Neuronal stem cell (in vitro differentiated cells): ENCODE results near the gene C16orf78.

ENCODE experiments used
- DNase-seq: peaks from one replicate; pipeline ENCODE4 v3.0.0-alpha.2; 2013; ENCODE audit warnings: low spot score
- H2AFZ ChIP-seq: one replicate; pipeline ENCODE4 v1.6.1; 2013; ENCODE audit warnings: mild to moderate bottlenecking, low read length, inconsistent platforms
- H2AK5ac ChIP-seq: 2 replicates; pipeline ENCODE4 v1.6.1; 2013; ENCODE audit warnings: low read depth, mild to moderate bottlenecking, inconsistent platforms, low read length, moderate library complexity, mixed read lengths
- H2BK120ac ChIP-seq: 2 replicates; pipeline ENCODE4 v1.6.1; 2013; ENCODE audit warnings: low read depth, mild to moderate bottlenecking, inconsistent platforms, low read length, moderate library complexity, mixed read lengths
- H2BK12ac ChIP-seq: one replicate; pipeline ENCODE4 v1.6.1; 2013; ENCODE audit warnings: low read length, inconsistent platforms
- H2BK15ac ChIP-seq: 2 replicates; pipeline ENCODE4 v1.6.1; 2013; ENCODE audit warnings: mild to moderate bottlenecking, low read length, inconsistent platforms, mixed read lengths
- H2BK5ac ChIP-seq: one replicate; pipeline ENCODE4 v1.6.1; 2013; ENCODE audit warnings: inconsistent platforms, mild to moderate bottlenecking, low read length, moderate library complexity
- H3K14ac ChIP-seq: one replicate; pipeline ENCODE4 v1.6.1; 2013; ENCODE audit warnings: low read length, inconsistent platforms
- H3K18ac ChIP-seq: 2 replicates; pipeline ENCODE4 v1.6.1; 2013; ENCODE audit warnings: low read length, inconsistent platforms
- H3K23ac ChIP-seq: 2 replicates; pipeline ENCODE4 v1.6.1; 2013; ENCODE audit warnings: low read depth, mild to moderate bottlenecking, mixed read lengths, low read length, inconsistent platforms; ENCODE audit not compliant: poor library complexity
- H3K27ac ChIP-seq: replicated peaks from 3 replicates; pipeline ENCODE4 v1.5.1; 2013; ENCODE audit warnings: low read length, inconsistent platforms
- H3K27me3 ChIP-seq, 3 experiments: 2 replicates each; pipeline ENCODE4 v1.6.1; 2013; ENCODE audit warnings: low read length in 3 of 3, mild to moderate bottlenecking in 2 of 3, inconsistent platforms in 1 of 3, low read depth in 1 of 3, mixed read lengths in 1 of 3, moderate library complexity in 1 of 3; ENCODE audit not compliant: control insufficient read depth in 3 of 3, insufficient read depth in 3 of 3
- H3K36me3 ChIP-seq, 2 donors: replicated peaks in 1 of 2; 2 replicates each; pipeline ENCODE4 v1.6.1; 2013; ENCODE audit warnings: low read length in 2 of 2; ENCODE audit not compliant: control insufficient read depth in 2 of 2, insufficient read depth in 2 of 2
- H3K4ac ChIP-seq: 2 replicates; pipeline ENCODE4 v1.6.1; 2013; ENCODE audit warnings: inconsistent platforms, mild to moderate bottlenecking, low read length, moderate library complexity
- H3K4me1 ChIP-seq, 2 donors: 1 replicate in 1 of 2; 2 replicates in 1 of 2; pipeline ENCODE4 v1.6.1; 2013; ENCODE audit warnings: low read length in 2 of 2, low read depth in 1 of 2; ENCODE audit not compliant: control insufficient read depth in 2 of 2, insufficient read depth in 1 of 2
- H3K4me2 ChIP-seq: one replicate; pipeline ENCODE4 v1.6.1; 2013; ENCODE audit warnings: mild to moderate bottlenecking, low read length, inconsistent platforms; ENCODE audit not compliant: insufficient read depth, poor library complexity, severe bottlenecking
- H3K4me3 ChIP-seq, 2 donors: 2 replicates each; pipeline ENCODE4 v1.5.1; 2013; ENCODE audit warnings: low read length in 2 of 2, mild to moderate bottlenecking in 2 of 2, inconsistent platforms in 1 of 2, moderate library complexity in 1 of 2
- H3K79me1 ChIP-seq: one replicate; pipeline ENCODE4 v1.6.1; 2013; ENCODE audit warnings: low read depth, mild to moderate bottlenecking, inconsistent platforms, low read length, moderate library complexity
- H3K9ac ChIP-seq: one replicate; pipeline ENCODE4 v1.6.1; 2013; ENCODE audit warnings: mild to moderate bottlenecking, low read depth, low read length, inconsistent platforms; ENCODE audit not compliant: poor library complexity
- H3K9me3 ChIP-seq, 2 donors: replicated peaks in 1 of 2; 2 replicates each; pipeline versions ENCODE3 to v1.6.1; 2013; ENCODE audit warnings: low read length in 2 of 2, mild to moderate bottlenecking in 2 of 2, inconsistent platforms in 1 of 2, low read depth in 1 of 2, mixed read lengths in 1 of 2, moderate library complexity in 1 of 2; ENCODE audit not compliant: control insufficient read depth in 2 of 2, insufficient read depth in 1 of 2
- H4K8ac ChIP-seq: one replicate; pipeline ENCODE4 v1.6.1; 2013; ENCODE audit warnings: low read depth, mild to moderate bottlenecking, inconsistent platforms, low read length, moderate library complexity
- H4K91ac ChIP-seq: one replicate; pipeline ENCODE4 v1.6.1; 2013; ENCODE audit warnings: low read length, low read depth, mild to moderate bottlenecking, inconsistent platforms; ENCODE audit not compliant: poor library complexity
- WGBS, 2 donors: extraction: QIAGEN DNeasy Blood & Tissue Kit; methylation state at CpG; one replicate each; pipeline ENCODE4 v1.1.7; 2013; ENCODE audit warnings: missing lambda C conversion rate in 2 of 2, mixed read lengths in 1 of 2; ENCODE audit not compliant: insufficient read length in 2 of 2, insufficient replicate concordance in 1 of 2; ENCODE audit errors: extremely low coverage in 2 of 2; 5-methylcytosine and 5-hydroxymethylcytosine counted together

C16orf78 gene

DNA sequence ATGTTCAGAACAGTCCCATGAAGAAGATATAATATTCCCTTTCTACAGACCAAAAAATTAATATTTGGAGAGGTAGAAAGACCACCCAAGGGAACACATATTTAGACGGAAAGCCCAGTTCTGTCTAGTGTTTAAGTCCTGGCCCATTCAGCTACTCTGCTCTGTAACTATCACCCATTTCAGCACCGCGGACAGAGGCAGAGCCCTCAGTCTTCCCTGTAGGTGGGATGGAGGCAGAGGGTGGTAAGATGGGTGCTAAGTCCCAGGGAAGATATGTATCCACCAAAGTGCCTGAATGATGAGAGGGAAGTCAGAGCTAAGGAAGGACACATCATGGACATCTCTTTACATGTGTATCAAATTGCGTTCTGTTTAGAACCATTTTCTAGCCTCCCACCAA lies 27.8 kb upstream of the C16orf78 start:
- H2AFZ ChIP-seq, result no peak overlapping the region
- H2BK120ac ChIP-seq, result no peak overlapping the region
- no peak overlapping the region for H2BK5ac ChIP-seq
- no peak overlapping the region for H3K4ac ChIP-seq
- peak; percentile 57 for DNase-seq
- no peak overlapping the region for H3K14ac ChIP-seq
- no peak overlapping the region for H2AK5ac ChIP-seq
- peaks cover 2% of the 10 kb centered on the region for H3K79me1 ChIP-seq
- no peak overlapping the region for H3K18ac ChIP-seq
- H3K36me3 ChIP-seq, result no peaks in the 10 kb centered on the region
- H2BK12ac ChIP-seq, result no peak overlapping the region
- H3K23ac ChIP-seq, result no peak overlapping the region
- no peaks in the 10 kb centered on the region for H3K4me1 ChIP-seq
- H3K9me3 ChIP-seq, result no peaks in the 10 kb centered on the region
- H4K91ac ChIP-seq, result no peak overlapping the region
- no peak overlapping the region for H3K27ac ChIP-seq
- no peak overlapping the region for H3K4me2 ChIP-seq
- H3K4me3 ChIP-seq, result no peak overlapping the region
- no peak overlapping the region for H2BK15ac ChIP-seq
- H4K8ac ChIP-seq, result no peak overlapping the region
- H3K27me3 ChIP-seq, result peaks cover 0 to 10% (median 0%) of the 10 kb centered on the region in 3 experiments
- WGBS, 2 donors, result no CpG with 5 or more reads among the region's 4 CpGs
- H3K9ac ChIP-seq, result no peak overlapping the region

- Histone ChIP-seq H2AK5ac (no peak overlapping the region), H3K4ac (no peak overlapping the region), H3K4me2 (no peak overlapping the region), H3K4me3 (no peak overlapping the region), H2BK15ac (no peak overlapping the region), H2BK5ac (no peak overlapping the region), H3K4me1 (no peaks in the 10 kb centered on the region), H3K9ac (no peak overlapping the region), H2BK120ac (no peak overlapping the region), H3K9me3 (no peaks in the 10 kb centered on the region), H2BK12ac (no peak overlapping the region), H3K18ac (no peak overlapping the region), H3K27ac (no peak overlapping the region), H3K36me3 (no peaks in the 10 kb centered on the region), H4K8ac (no peak overlapping the region), H3K14ac (no peak overlapping the region), H4K91ac (no peak overlapping the region), H3K79me1 (peaks cover 2% of the 10 kb centered on the region), H2AFZ (no peak overlapping the region), H3K27me3 (peaks cover 0 to 10% (median 0%) of the 10 kb centered on the region in 3 experiments), H3K23ac (no peak overlapping the region)
- WGBS, 2 donors, result no CpG with 5 or more reads among the region's 2 CpGs
- no peak for DNase-seq
Measured at GRCh38 chr16:49346459-49346858, 27.1 kb upstream of the C16orf78 start.

DNA sequence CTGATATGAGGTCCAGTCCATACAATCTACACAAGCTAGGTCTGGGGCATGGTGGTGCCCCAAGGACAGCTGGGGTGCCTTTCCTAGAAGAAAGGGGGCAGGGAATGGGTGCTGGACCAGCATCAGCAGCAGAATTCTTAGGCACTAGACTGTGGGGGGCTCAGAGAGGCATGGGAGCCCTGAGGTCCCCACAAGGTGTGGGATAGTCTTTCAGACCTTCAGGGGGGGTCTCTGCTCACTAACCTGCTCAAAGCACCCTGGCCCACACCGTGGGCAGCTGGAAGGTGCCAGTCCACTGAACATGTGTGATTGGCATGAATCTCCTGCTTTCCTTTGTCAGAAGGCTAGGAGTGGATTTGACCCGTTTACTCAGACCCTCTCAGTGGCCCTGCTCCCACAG lies 26.1 kb upstream of the C16orf78 start:
- H3K4ac ChIP-seq, result no peak overlapping the region
- H4K8ac ChIP-seq, result no peak overlapping the region
- no peak overlapping the region for H2BK12ac ChIP-seq
- WGBS, 2 donors, result no CpG with 5 or more reads among the region's 2 CpGs
- no peak overlapping the region for H3K9ac ChIP-seq
- H3K36me3 ChIP-seq, result no peaks in the 10 kb centered on the region
- no peak overlapping the region for H2BK120ac ChIP-seq
- H2AFZ ChIP-seq, result no peak overlapping the region
- no peak overlapping the region for H3K4me2 ChIP-seq
- H3K4me3 ChIP-seq, result no peak overlapping the region
- peaks cover 2% of the 10 kb centered on the region for H3K79me1 ChIP-seq
- H2BK15ac ChIP-seq, result no peak overlapping the region
- no peak overlapping the region for H4K91ac ChIP-seq
- no peak overlapping the region for H3K18ac ChIP-seq
- no peak overlapping the region for H3K23ac ChIP-seq
- peaks cover 0 to 10% (median 0%) of the 10 kb centered on the region in 3 experiments for H3K27me3 ChIP-seq
- no peak overlapping the region for H3K14ac ChIP-seq
- no peak overlapping the region for H2BK5ac ChIP-seq
- H3K9me3 ChIP-seq, result no peaks in the 10 kb centered on the region
- no peak overlapping the region for H2AK5ac ChIP-seq
- no peak for DNase-seq
- no peaks in the 10 kb centered on the region for H3K4me1 ChIP-seq
- H3K27ac ChIP-seq, result no peak overlapping the region

DNA sequence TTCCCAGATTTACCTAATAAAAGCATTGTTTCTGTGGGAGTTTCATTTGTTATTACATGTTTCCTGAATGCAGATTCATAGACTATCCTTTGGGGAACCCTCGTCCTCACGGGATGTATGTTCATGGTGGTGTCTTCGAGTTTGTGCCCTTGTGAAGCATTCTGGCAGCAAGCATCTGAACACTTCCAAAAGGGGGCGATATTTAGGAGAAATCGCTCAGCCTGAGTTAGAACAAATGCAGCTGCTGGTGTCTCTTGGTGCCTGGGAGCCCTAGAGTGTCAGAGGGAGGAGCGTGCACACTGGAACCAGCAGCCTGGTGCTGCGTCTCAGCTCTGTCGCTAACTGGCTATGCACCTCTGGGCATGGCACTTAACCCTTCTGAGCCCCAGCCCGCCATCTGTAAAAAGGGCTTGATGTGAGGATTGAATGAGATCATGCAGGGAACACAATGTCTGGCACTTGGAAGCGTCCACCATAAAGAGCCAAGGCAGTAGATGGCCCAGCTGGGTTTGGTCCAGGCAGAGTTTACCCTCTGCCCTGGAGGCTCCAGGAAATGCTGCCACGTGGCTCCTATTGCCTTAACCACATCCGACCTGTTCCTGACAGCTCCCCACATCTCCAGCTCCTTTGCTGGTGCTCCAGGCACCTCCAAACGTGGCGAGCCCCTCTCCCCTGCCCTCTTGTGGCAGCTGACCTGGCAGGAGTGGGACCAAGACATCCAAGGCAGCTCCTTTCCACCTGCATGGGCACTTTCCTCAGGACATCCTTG lies 25.0 kb upstream of the C16orf78 start:
- DNase-seq, result no peak
- no peak overlapping the region for H2AK5ac ChIP-seq
- H3K27ac ChIP-seq, result no peak overlapping the region
- no peak overlapping the region for H2BK12ac ChIP-seq
- H2BK15ac ChIP-seq, result no peak overlapping the region
- H3K14ac ChIP-seq, result no peak overlapping the region
- H4K91ac ChIP-seq, result no peak overlapping the region
- no peak overlapping the region for H4K8ac ChIP-seq
- no peak overlapping the region for H3K23ac ChIP-seq
- no peaks in the 10 kb centered on the region for H3K9me3 ChIP-seq
- H3K4me2 ChIP-seq, result no peak overlapping the region
- H2AFZ ChIP-seq, result no peak overlapping the region
- no peak overlapping the region for H3K4me3 ChIP-seq
- peaks cover 0 to 10% (median 2%) of the 10 kb centered on the region in 3 experiments for H3K27me3 ChIP-seq
- H3K4me1 ChIP-seq, result no peaks in the 10 kb centered on the region
- no peak overlapping the region for H2BK120ac ChIP-seq
- WGBS, 2 donors, result no CpG with 5 or more reads among the region's 14 CpGs
- no peaks in the 10 kb centered on the region for H3K36me3 ChIP-seq
- H3K18ac ChIP-seq, result no peak overlapping the region
- no peak overlapping the region for H3K9ac ChIP-seq
- H3K4ac ChIP-seq, result no peak overlapping the region
- H2BK5ac ChIP-seq, result no peak overlapping the region
- H3K79me1 ChIP-seq, result peaks cover 2% of the 10 kb centered on the region
